RWPE2 (cell line): Measurements from ENCODE around the gene CYYR1.

Source experiments
- ATAC-seq: fragments of 200-7000 bp; cut with Tn5 transposase; 3 replicates; pipeline ENCODE4 v1.9.1; 2021; ENCODE audit warnings: low read depth
- DNase-seq: peaks from one replicate; pipeline ENCODE4 v3.0.0-alpha.2; 2020; ENCODE audit warnings: low spot score
- H3K27ac ChIP-seq: fragments of 450-650 bp; 2 replicates; pipeline ENCODE4 v1.5.1; 2017; ENCODE audit warnings: mild to moderate bottlenecking; ENCODE audit not compliant: poor library complexity, severe bottlenecking
- H3K27me3 ChIP-seq: fragments of 250-450 bp; sonication (Bioruptor Pico); 2 replicates; pipeline ENCODE4 v1.5.1; 2021; ENCODE audit warnings: mild to moderate bottlenecking, moderate library complexity; ENCODE audit not compliant: insufficient read depth, poor library complexity, severe bottlenecking
- H3K36me3 ChIP-seq: fragments of 250-450 bp; sonication (Bioruptor Pico); 2 replicates; pipeline ENCODE4 v1.5.1; 2020; ENCODE audit warnings: low read depth, mild to moderate bottlenecking, moderate library complexity
- H3K4me1 ChIP-seq: fragments of 250-450 bp; sonication (Bioruptor Pico); 2 replicates; pipeline ENCODE4 v1.5.1; 2021; ENCODE audit warnings: mild to moderate bottlenecking, moderate library complexity; ENCODE audit not compliant: insufficient read depth, poor library complexity, severe bottlenecking
- H3K4me3 ChIP-seq: fragments of 250-450 bp; sonication (Bioruptor Pico); 2 replicates; pipeline ENCODE4 v1.5.1; 2021; ENCODE audit warnings: mild to moderate bottlenecking, moderate library complexity; ENCODE audit not compliant: severe bottlenecking
- H3K9me3 ChIP-seq: fragments of 250-450 bp; sonication (Bioruptor Pico); 2 replicates; pipeline ENCODE4 v1.5.1; 2021; ENCODE audit warnings: mild to moderate bottlenecking, moderate library complexity; ENCODE audit not compliant: severe bottlenecking
- CTCF ChIP-seq: fragments of 450-650 bp; IDR thresholded peaks from one replicate; pipeline ENCODE4 v1.5.1; 2017; ENCODE audit warnings: mild to moderate bottlenecking, moderate library complexity; ENCODE audit not compliant: poor library complexity, severe bottlenecking

CYYR1 gene

GRCh38 chr21:26515257-26515656, 57.8 kb downstream of the CYYR1 start:
- H3K36me3 ChIP-seq = no peaks in the 10 kb centered on the region
- H3K9me3 ChIP-seq = no peaks in the 10 kb centered on the region
- no peaks in the 10 kb centered on the region for H3K27me3 ChIP-seq
- no peaks in the 10 kb centered on the region for H3K4me1 ChIP-seq
- DNase-seq (no peak), ATAC-seq (no peak)
- TF ChIP-seq CTCF = no peak
- H3K27ac ChIP-seq = no peak overlapping the region
- no peak overlapping the region for H3K4me3 ChIP-seq

GRCh38 chr21:26513212-26513611, 59.9 kb downstream of the CYYR1 start:
- peak; percentile 35; the same call in 1 of the 3 replicates for ATAC-seq
- Histone ChIP-seq H3K4me3 (no peak overlapping the region), H3K27ac (no peak overlapping the region), H3K9me3 (no peaks in the 10 kb centered on the region), H3K4me1 (no peaks in the 10 kb centered on the region), H3K36me3 (no peaks in the 10 kb centered on the region), H3K27me3 (no peaks in the 10 kb centered on the region)
- TF ChIP-seq CTCF = no peak
- no peak for DNase-seq

- ATAC-seq = no peak
Observed at GRCh38 chr21:26512664-26513063, 60.4 kb downstream of the CYYR1 start.

GRCh38 chr21:26508903-26509302, 64.2 kb downstream of the CYYR1 start:
- Histone ChIP-seq H3K4me1 (peaks cover 4% of the 10 kb centered on the region), H3K36me3 (no peaks in the 10 kb centered on the region), H3K27ac (no peak overlapping the region), H3K27me3 (no peaks in the 10 kb centered on the region), H3K4me3 (no peak overlapping the region), H3K9me3 (no peaks in the 10 kb centered on the region)
- DNase-seq = no peak
- ATAC-seq = no peak
- TF ChIP-seq CTCF = no peak

More at GRCh38 chr21:26512664-26513063, 60.4 kb downstream of the CYYR1 start:
- no peaks in the 10 kb centered on the region for H3K9me3 ChIP-seq
- no peaks in the 10 kb centered on the region for H3K27me3 ChIP-seq
- TF ChIP-seq CTCF = no peak
- DNase-seq = no peak
- H3K4me3 ChIP-seq = no peak overlapping the region
- H3K4me1 ChIP-seq = no peaks in the 10 kb centered on the region
- no peaks in the 10 kb centered on the region for H3K36me3 ChIP-seq
- H3K27ac ChIP-seq = no peak overlapping the region

- H3K27ac ChIP-seq = no peak overlapping the region
- ATAC-seq (peak; percentile 100), DNase-seq (no peak)
- H3K4me3 ChIP-seq = no peak overlapping the region
- H3K27me3 ChIP-seq = no peaks in the 10 kb centered on the region
- TF ChIP-seq CTCF = no peak
- peaks cover 4% of the 10 kb centered on the region for H3K4me1 ChIP-seq
- no peaks in the 10 kb centered on the region for H3K36me3 ChIP-seq
- no peaks in the 10 kb centered on the region for H3K9me3 ChIP-seq
Observed at GRCh38 chr21:26506956-26507355, 66.1 kb downstream of the CYYR1 start.
